ENCODE measurements around the gene CFAP90.

DNA sequence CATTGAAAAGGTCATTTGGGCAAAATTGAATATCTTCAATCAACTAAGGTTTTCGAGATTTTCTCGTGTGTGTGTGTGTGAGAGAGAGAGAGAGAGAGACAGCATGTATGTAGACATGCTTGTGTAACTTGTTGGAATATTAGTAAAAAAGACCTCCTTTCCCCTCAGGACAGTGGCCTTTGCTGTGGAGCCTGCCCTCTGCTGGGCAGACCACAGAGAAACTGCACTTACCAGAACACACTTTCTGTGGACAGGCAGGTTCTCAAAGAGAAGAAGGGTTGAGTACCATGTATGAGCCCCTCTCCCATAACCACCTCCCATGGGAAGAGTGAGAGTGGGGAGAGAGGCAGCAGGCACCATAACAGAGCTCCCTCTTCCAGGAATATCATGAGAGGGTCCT lies 45.6 kb downstream of the CFAP90 start:
- TF ChIP-seq, protein P1, sequence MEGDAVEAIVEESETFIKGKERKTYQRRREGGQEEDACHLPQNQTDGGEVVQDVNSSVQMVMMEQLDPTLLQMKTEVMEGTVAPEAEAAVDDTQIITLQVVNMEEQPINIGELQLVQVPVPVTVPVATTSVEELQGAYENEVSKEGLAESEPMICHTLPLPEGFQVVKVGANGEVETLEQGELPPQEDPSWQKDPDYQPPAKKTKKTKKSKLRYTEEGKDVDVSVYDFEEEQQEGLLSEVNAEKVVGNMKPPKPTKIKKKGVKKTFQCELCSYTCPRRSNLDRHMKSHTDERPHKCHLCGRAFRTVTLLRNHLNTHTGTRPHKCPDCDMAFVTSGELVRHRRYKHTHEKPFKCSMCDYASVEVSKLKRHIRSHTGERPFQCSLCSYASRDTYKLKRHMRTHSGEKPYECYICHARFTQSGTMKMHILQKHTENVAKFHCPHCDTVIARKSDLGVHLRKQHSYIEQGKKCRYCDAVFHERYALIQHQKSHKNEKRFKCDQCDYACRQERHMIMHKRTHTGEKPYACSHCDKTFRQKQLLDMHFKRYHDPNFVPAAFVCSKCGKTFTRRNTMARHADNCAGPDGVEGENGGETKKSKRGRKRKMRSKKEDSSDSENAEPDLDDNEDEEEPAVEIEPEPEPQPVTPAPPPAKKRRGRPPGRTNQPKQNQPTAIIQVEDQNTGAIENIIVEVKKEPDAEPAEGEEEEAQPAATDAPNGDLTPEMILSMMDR (IDR thresholded peaks at IDR 0.05; ENCODE audit: low read depth, low read length, poor library complexity, severe bottlenecking): peak; percentile 33
- TF ChIP-seq EZH2phosphoT487 (IDR thresholded peaks at IDR 0.05; ENCODE audit: borderline replicate concordance, low read length): no peak
